Cortex of kidney (tissue), 1 donor: ENCODE results near the gene PELI2.

Experiments
- DNase-seq: peaks from one replicate; lab custom pipeline; 2025; lab: John Stamatoyannopoulos, UW

PELI2 gene

GRCh38 chr14:56244138-56244789 is 126.1 kb downstream of the PELI2 start:
- no peak for DNase-seq

GRCh38 chr14:56247495-56248200 is 129.4 kb downstream of the PELI2 start:
- no peak for DNase-seq

- no peak for DNase-seq
These were observed 130.2 kb downstream of the PELI2 start for GRCh38 chr14:56248442-56248841.

- no peak for DNase-seq
These were observed 142.8 kb downstream of the PELI2 start for GRCh38 chr14:56261046-56261445.

- DNase-seq, result no peak
These were observed 144.3 kb downstream of the PELI2 start for GRCh38 chr14:56262530-56262929.

DNA sequence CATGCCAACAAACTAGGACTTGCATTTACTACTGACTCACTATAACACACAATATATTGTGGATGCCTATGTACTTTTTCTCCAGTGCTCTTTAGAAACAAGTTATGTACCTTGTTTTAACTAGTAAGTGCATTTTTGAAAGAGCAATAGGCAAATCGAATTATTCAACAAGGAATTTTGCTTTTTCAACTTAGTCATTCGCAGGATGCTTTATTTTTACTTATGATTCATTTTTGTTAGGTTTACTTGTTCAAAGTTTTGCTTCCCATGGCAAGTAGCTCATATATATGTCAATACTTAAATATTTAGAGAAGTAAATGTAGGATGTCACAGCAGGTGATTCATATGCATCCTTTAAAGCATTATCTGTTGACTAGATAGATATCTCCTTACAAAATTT is 149.8 kb downstream of the PELI2 start:
- no peak for DNase-seq

DNA sequence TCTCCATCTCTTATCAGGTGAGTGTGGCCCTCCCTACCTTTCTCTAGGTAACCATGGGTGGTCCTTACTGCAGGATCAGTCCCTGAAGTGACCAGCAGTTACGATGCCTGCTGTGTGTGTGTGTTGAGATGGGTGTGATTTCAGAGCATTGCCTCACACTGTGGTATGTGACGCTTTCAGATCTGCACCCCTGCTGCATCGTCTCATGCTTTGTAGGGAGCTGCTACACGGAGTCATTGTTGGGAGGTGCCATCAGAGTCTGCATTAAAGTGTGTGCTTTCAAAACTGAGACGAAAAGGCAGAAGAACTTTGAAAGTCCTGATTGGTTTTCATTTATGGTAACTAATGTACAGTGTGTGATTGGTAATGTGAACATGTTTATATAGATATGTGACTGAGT is 150.5 kb downstream of the PELI2 start:
- no peak for DNase-seq

DNA sequence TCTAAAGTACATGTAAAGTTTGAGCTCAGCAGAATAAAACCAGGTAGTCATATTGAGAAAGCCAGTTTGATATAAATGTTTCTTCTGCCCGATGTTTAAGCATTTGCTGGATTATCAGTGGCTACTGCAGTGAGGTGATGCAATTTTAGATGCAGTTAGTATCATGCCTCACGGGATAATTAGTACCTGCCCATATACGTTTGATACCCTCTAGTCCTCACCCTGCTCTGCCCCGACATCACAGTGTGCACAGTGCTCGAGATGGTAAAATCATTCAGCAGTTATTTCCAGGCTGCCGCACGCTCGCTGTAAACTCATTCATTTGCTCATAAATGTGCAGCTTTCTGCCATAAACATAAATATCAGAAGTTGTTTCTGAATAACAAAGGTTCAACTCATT is 152.7 kb downstream of the PELI2 start:
- DNase-seq, result no peak

DNA sequence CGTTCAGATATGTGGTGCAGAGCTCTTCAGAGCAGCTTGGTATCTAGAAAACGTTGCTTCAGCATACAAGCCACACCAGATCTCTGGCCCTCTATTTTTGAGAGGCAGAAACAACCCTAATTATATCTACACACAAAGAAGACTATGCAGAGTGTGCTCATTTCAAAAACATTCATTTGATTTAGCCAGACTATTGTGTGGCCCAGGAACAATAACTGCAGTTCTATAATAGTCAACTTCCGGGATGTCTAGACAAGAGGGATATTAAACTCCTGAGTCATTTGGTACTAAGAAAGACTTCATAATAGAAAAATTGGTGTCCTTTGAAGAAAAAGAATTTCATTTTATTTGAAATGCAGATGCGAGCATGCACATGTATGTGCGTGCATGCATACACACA is 153.8 kb downstream of the PELI2 start:
- no peak for DNase-seq

DNA sequence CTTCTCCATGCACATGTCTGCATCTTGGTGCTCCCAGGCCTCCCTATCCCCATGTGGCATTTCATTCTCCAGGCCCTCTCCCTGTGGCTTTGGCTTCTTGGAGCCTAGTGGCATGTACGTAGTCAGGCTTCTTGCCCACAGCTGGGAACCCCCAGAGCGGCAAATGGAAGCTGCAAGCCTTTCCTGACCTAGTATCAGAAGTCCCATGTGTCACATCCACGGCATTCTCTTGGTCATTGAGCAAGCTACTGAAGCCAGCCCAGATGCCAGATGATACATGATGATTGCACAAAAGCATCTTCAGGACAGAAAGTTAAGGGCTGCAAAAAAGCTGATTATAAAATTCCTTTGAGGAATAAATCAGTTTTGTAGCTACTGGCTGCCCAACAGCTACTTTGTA is 154.9 kb downstream of the PELI2 start:
- DNase-seq, result no peak

- no peak for DNase-seq
These were observed 155.7 kb downstream of the PELI2 start for GRCh38 chr14:56273951-56274350.

DNA sequence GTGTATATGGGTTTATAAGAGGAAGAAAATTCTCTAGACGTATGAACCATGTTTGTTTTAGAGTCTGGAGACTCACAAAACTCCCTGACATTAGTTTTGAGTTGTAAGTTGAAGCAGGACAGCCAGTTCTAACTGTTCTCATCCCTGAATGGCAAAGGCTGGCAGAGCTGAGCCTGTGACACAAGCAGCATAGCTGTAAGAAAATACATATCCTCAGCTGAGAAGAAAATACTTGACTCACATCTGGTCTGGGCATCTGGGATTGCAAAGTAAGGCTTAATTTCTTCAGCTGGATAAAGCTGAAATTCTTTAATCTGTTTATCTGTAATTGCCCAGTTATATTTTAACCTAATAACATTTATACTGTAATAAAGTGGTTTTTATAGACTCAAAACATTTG is 156.3 kb downstream of the PELI2 start:
- DNase-seq, result no peak

DNA sequence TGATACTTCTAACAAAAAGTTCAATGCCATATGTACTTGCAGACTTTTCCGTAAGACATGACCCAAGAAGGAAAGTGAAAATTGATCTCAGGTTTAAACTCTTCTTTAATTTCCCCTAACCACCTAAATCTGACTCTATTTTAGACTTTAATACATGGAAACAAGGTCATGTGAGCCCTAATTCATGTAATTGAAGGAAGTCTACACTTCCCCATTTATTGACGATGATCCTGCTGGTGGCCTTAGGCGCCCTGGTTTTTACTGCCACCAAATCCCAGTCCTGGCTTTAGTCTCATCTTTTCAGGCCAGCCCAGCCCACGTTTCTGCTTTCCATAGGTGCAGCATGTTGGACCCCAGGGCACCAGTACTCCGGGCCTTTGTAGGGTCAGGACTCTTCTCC is 157.9 kb downstream of the PELI2 start:
- no peak for DNase-seq

DNA sequence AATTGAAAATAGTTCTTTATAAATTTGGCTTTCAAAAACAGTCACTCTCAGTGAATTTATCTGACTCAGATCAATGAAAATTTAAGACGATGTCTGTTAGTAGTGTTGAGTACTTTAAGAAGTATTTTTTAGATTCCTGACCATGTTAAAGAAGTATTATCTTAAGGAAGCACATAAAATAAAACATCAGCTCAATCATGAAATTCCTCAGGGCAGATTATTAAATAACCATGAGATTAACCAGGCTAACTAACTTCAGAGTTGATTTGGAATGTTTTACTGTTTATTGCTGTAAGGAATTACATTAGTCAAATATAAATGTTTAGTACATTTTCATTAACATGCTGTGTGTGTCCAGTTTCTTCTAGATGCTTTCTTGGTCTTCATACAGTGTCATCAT is 160.2 kb downstream of the PELI2 start:
- DNase-seq, result no peak

GRCh38 chr14:56280843-56281242 is 162.6 kb downstream of the PELI2 start:
- DNase-seq, result no peak

DNA sequence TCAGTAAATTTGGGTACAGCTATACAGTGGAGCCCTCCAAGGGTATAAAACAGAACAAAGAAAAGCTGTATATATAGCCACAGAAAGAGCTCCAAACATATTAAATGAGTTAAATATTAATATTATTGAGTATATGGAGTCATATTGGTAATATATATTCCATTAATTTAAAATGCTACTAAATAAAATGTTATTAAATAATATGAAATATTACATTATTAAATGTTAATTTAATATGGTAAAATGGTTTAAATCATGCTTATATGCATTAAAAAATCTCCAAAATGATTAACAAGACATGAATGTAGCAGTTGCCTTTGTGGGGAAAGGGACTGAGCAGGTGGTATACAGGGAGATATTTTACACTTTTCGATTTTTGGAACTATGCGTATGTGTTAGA is 164.0 kb downstream of the PELI2 start:
- DNase-seq, result no peak

DNA sequence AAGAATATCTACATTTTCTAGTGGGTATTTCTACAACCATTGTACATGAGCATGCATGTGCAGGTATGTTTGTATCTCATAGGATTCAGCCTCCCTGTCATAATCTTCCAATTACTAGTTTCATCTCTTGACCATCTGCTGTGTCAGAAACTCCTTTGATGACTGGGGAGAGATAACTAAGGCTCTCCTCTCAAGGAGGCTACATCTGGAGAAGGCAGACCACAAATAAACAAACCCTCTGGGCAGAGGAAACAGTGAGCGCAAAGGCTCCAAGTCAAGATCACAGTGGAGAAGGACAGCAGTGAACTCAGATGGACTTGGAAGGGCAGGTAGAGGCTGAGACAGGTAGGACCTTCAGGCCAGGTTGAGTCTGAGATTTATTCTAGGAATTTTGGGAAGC is 166.4 kb downstream of the PELI2 start:
- no peak for DNase-seq

GRCh38 chr14:56289155-56289554 is 170.9 kb downstream of the PELI2 start:
- DNase-seq, result no peak

- DNase-seq, result no peak
These were observed 172.0 kb downstream of the PELI2 start for GRCh38 chr14:56290195-56290594.

GRCh38 chr14:56292970-56293369 is 174.8 kb downstream of the PELI2 start:
- no peak for DNase-seq

GRCh38 chr14:56293506-56293905 is 175.3 kb downstream of the PELI2 start:
- no peak for DNase-seq

- DNase-seq, result no peak
These were observed 175.9 kb downstream of the PELI2 start for GRCh38 chr14:56294128-56294527.

DNA sequence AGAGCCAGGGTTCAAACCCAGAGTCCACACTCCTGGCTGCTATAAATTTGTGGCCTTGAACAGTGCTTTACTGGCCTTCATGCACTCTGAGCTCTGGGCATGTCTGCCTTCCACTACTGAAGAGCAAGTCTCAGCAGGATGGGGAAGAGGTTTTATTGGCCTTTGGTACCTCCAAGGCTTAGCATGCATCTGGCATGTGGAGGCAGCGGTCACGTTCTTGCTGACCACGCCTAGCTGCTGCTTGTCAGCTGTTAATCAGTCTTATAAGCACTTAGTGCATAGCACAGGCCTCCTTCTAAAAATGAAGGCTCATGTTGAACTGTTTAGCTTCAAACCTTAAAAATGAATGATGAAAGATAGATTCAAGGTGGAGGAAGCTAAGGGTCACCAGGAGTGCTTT is 177.5 kb downstream of the PELI2 start:
- no peak for DNase-seq

DNA sequence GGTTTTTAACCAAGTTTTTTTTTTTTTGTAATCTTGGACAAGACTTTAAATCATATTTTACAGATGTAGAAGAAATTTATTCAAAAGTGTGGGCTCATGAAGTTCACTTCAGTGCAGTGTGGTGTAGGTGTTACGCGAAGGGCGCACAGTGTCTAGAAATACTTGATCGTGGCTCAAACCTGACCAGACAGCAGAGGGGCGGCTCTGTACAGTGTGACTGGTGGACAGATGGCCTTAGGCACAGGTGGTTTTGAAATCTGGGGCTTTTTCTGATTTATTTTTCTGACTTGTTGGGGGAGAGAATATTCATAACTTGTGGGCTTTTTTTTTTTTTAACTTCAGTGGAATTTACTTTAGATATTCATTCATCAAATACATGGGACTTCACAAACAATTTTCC is 179.2 kb downstream of the PELI2 start:
- no peak for DNase-seq
